Measurements from ENCODE around the gene AHCYL1.

DNA sequence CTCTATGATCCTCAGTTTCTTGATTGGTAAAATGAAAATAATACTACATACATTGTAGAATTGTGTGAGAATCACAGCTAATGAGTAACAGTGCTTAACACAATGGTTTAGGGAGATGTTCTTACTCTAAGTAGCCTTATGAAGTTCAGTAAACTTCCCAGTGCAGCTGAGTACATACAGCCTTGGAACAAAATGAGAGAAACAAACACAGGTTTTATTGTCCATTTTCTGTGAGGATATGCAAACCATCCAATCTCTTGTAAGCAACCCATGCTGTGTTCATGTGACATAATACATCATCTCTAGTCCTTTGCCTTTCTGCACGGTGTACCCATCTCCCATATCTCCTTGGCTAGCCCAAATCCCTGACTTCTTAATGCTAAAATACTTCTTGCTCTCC lies 35.2 kb downstream of the AHCYL1 start:
- TF ChIP-seq, protein P1, sequence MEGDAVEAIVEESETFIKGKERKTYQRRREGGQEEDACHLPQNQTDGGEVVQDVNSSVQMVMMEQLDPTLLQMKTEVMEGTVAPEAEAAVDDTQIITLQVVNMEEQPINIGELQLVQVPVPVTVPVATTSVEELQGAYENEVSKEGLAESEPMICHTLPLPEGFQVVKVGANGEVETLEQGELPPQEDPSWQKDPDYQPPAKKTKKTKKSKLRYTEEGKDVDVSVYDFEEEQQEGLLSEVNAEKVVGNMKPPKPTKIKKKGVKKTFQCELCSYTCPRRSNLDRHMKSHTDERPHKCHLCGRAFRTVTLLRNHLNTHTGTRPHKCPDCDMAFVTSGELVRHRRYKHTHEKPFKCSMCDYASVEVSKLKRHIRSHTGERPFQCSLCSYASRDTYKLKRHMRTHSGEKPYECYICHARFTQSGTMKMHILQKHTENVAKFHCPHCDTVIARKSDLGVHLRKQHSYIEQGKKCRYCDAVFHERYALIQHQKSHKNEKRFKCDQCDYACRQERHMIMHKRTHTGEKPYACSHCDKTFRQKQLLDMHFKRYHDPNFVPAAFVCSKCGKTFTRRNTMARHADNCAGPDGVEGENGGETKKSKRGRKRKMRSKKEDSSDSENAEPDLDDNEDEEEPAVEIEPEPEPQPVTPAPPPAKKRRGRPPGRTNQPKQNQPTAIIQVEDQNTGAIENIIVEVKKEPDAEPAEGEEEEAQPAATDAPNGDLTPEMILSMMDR (IDR thresholded peaks at IDR 0.05; ENCODE audit: insufficient read depth, low read depth, low read length) = no peak
- no peak for TF ChIP-seq EZH2 (IDR thresholded peaks at IDR 0.05; ENCODE audit: insufficient read depth, low read length)

Data from astrocyte (in vitro differentiated cells and primary cell).